Progenitor cell of endocrine pancreas (in vitro differentiated cells): ENCODE data around the gene CIAO3. TPM values are rescaled to one million over a fixed set of nuclear protein-coding genes. Genes with fewer than 3 reads are reported as not detected.
A peak's percentile ranks its signal among the peaks of the same experiment; 100 is the strongest.

Experiments
- DNase-seq: peaks from one replicate; pipeline ENCODE4 v3.0.0; 2021; ENCODE audit warnings: low spot score; ENCODE audit not compliant: unreplicated experiment
- H3K27ac Mint-ChIP-seq: 2 replicates; pipeline ENCODE4 v1.8.0; 2021; ENCODE audit warnings: mild to moderate bottlenecking, moderate library complexity, mixed read lengths
- H3K27me3 Mint-ChIP-seq: 2 replicates; pipeline ENCODE4 v1.8.0; 2021; ENCODE audit warnings: mixed read lengths
- H3K36me3 Mint-ChIP-seq: 2 replicates; pipeline ENCODE4 v1.8.0; 2022; ENCODE audit warnings: mixed read lengths; ENCODE audit not compliant: insufficient read depth
- H3K4me1 Mint-ChIP-seq: 2 replicates; pipeline ENCODE4 v1.8.0; 2021; ENCODE audit warnings: low read depth, mixed read lengths
- H3K4me3 Mint-ChIP-seq: 2 replicates; pipeline ENCODE4 v1.8.0; 2021; ENCODE audit warnings: low read depth, mild to moderate bottlenecking, moderate library complexity, mixed read lengths
- H3K9me3 Mint-ChIP-seq: 2 replicates; pipeline ENCODE4 v1.8.0; 2021; ENCODE audit warnings: low read depth, mixed read lengths
- total RNA-seq: library from RNA; stranded (reverse); gene quantifications from 2 replicates; pipeline ENCODE4 v1.2.1, GENCODE V29; 2021
- TF ChIP-seq, protein P1 (sequence below): fragments of 200-600 bp; sonication (generic); IDR thresholded peaks from one replicate; pipeline ENCODE4 v1.5.0; 2021; ENCODE audit warnings: antibody characterized with exemption, mild to moderate bottlenecking; ENCODE audit not compliant: unreplicated experiment

The CIAO3 gene
- total RNA-seq, 1 donor from 2014 or later: 44.0 TPM

- Mint-ChIP-seq H3K27ac (no peak overlapping the region), H3K36me3 (no peaks in the 10 kb centered on the region), H3K27me3 (peaks cover 45% of the 10 kb centered on the region), H3K9me3 (no peaks in the 10 kb centered on the region), H3K4me3 (no peak overlapping the region), H3K4me1 (no peaks in the 10 kb centered on the region)
- no peak for DNase-seq
- TF ChIP-seq, protein P1, sequence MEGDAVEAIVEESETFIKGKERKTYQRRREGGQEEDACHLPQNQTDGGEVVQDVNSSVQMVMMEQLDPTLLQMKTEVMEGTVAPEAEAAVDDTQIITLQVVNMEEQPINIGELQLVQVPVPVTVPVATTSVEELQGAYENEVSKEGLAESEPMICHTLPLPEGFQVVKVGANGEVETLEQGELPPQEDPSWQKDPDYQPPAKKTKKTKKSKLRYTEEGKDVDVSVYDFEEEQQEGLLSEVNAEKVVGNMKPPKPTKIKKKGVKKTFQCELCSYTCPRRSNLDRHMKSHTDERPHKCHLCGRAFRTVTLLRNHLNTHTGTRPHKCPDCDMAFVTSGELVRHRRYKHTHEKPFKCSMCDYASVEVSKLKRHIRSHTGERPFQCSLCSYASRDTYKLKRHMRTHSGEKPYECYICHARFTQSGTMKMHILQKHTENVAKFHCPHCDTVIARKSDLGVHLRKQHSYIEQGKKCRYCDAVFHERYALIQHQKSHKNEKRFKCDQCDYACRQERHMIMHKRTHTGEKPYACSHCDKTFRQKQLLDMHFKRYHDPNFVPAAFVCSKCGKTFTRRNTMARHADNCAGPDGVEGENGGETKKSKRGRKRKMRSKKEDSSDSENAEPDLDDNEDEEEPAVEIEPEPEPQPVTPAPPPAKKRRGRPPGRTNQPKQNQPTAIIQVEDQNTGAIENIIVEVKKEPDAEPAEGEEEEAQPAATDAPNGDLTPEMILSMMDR: no peak
These were observed 31.8 kb downstream of the CIAO3 start for GRCh38 chr16:708959-709358.

- Mint-ChIP-seq H3K9me3 (no peaks in the 10 kb centered on the region), H3K27me3 (peaks cover 51% of the 10 kb centered on the region), H3K36me3 (no peaks in the 10 kb centered on the region), H3K27ac (no peak overlapping the region), H3K4me3 (no peak overlapping the region), H3K4me1 (no peaks in the 10 kb centered on the region)
- no peak for DNase-seq
- TF ChIP-seq, protein P1: no peak
These were observed 32.8 kb downstream of the CIAO3 start for GRCh38 chr16:708019-708418.

DNA sequence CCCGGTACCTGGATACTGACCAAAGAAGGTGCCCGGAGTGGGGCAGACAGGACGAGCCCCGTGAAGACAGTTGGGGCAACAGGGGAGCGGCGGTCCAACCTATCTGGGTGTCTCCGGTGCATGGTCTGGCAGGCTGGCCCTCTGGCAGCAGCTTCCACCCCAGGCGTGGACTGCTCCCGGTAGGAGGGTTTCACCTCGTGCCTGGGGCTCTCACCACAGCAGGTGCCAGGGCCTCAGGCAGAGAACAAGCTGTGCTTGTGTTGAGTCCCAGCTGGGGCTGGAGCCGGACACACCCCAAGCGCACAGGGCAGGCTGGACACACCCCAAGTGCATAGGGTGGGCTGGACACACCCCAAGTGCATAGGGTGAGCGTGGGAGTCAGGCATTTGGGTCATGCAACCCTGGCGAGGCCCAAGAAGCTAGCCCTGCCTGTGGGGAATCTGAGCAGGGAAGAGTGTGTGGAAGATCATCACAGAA lies 33.7 kb downstream of the CIAO3 start:
- TF ChIP-seq, protein P1: no peak
- no peaks in the 10 kb centered on the region for H3K4me1 Mint-ChIP-seq
- no peak overlapping the region for H3K27ac Mint-ChIP-seq
- no peaks in the 10 kb centered on the region for H3K9me3 Mint-ChIP-seq
- no peaks in the 10 kb centered on the region for H3K36me3 Mint-ChIP-seq
- peaks cover 55% of the 10 kb centered on the region for H3K27me3 Mint-ChIP-seq
- H3K4me3 Mint-ChIP-seq: no peak overlapping the region
- no peak for DNase-seq

GRCh38 chr16:706189-707061 lies 34.4 kb downstream of the CIAO3 start:
- no peaks in the 10 kb centered on the region for H3K4me1 Mint-ChIP-seq

DNA sequence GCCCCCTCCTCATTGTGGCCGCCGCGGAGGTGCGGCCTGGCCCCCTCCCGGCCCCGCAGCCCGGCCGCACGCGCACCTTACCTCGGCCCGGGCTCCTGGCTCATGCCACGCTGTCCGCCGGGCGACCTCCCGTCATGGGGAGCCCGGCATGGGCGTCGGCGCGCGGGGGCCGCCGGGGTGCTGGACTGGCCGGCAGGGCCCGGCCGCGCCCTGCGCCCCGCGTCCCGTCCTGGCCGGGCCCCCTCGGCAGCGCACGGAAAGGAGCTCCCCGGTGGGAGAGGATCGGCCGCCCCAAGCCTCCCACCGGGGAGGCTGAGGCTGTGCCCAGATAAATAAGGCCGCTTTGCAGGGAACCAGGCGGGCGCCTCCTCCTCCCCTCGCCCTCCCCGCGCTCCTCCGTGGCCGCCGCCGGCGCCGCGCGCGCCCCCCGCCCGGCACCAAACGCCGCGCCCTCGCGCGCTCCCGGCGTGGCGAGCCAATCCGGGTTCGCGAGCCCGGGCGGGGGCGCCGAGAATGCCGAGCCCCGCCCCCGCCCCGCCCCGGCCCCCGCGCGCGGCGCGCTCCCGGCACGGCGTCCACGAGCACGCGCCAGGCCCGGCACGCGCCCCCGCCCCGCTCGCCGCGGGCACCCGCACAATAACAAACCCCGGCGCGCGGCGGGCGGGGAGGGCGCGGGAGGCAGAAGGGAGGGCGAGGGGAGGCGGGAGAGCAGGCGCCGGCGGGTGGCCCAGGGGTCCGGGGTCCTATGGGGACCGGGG lies 35.2 kb downstream of the CIAO3 start, which contains the start of gene FBXL16:
TSS of gene FBXL16 (minus strand) at position 371 of the 758 bp plus-strand sequence. CDS start 8,396 bp downstream, outside the sequence.
- H3K9me3 Mint-ChIP-seq: no peaks in the 10 kb centered on the region
- no peaks in the 10 kb centered on the region for H3K4me1 Mint-ChIP-seq
- TF ChIP-seq, protein P1: no peak
- no peak within 1 kb of the TSS for H3K27ac Mint-ChIP-seq
- H3K4me3 Mint-ChIP-seq: peak within 1 kb of the TSS; percentile 19
- H3K27me3 Mint-ChIP-seq: peaks cover 65% of the 10 kb centered on the region
- H3K36me3 Mint-ChIP-seq: no peaks in the 10 kb centered on the region
- DNase-seq: no peak

More at GRCh38 chr16:706189-707061, 34.4 kb downstream of the CIAO3 start:
- Mint-ChIP-seq H3K4me3 (peak overlapping the region; percentile 19), H3K27me3 (peaks cover 61% of the 10 kb centered on the region), H3K27ac (no peak overlapping the region), H3K9me3 (no peaks in the 10 kb centered on the region), H3K36me3 (no peaks in the 10 kb centered on the region)
- TF ChIP-seq, protein P1: no peak
- DNase-seq: no peak
